ENCODE measurements around the gene PDE4D.
A peak's percentile ranks its signal among the peaks of the same experiment; 100 is the strongest.

Gene PDE4D

DNA sequence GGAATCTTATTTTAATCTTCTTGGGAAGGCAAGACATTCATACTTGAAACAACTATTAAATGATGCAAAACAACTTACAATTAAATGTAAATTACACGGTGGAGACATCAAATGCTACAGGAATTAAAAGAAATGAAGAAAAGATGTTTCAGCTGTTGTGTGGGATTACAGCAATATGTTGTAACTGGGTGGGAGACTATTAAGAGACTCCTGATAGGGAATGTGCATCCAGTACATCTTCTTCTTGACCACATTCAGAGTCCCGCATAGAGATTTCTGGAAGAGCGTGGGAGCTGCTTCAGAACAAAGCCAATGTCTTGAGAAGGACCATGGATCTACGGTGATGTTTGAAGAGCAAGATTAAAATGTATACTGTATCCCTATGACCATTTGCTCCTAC lies 199.1 kb downstream of the PDE4D start:
- Histone ChIP-seq H3K27me3 (no peaks in the 10 kb centered on the region), H3K36me3 (no peaks in the 10 kb centered on the region), H3K4me1 (no peaks in the 10 kb centered on the region), H3K4me3 (no peak overlapping the region), H3K9ac (no peak overlapping the region), H3K4me2 (no peak overlapping the region), H4K20me1 (no peaks in the 10 kb centered on the region), H3K9me3 (no peaks in the 10 kb centered on the region), H3K27ac (no peak overlapping the region)
- no peak for TF ChIP-seq Cebpa-rat (IDR thresholded peaks at IDR 0.05)

DNA sequence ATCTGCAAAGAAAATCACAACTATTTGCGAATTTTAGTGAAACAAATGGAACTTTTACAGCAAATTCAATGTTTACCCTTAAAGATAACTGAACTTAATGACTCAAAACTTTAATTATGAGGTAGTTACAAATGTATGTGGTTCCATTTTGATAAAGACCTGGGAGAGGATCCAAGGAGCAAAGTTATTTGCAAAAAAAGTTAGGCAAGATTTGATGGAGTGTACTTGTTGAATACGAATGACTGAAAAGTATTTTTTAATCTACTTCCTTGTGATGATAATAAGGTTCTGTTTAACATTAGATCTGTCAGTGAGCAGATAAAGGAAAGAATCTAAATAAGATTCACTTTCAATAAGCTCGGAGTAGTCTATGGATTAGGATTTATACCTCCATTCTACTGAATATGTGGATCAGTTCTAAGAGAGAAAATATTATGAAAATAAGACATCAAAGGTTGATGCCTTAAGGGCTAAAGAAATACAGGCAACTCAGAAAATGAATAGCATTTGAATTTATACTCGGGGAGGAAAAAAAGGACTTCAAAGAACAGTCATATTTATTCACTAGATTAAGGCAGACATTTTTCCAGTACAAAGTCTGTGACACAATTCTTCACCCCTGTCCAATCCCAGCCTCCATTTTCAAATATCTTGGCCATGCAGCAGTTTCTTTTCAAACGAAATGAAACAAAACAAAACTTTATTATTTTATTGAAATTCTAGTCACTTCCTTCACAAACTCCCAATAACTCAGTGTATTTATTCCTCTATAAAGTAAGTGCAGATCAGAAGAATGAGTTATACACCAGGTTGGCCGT lies 199.8 kb downstream of the PDE4D start:
- H3K27me3 ChIP-seq = no peaks in the 10 kb centered on the region
- no peak overlapping the region for H3K27ac ChIP-seq
- no peaks in the 10 kb centered on the region for H3K9me3 ChIP-seq
- no peak overlapping the region for H3K4me3 ChIP-seq
- no peak overlapping the region for H3K9ac ChIP-seq
- no peaks in the 10 kb centered on the region for H4K20me1 ChIP-seq
- H3K4me1 ChIP-seq = no peaks in the 10 kb centered on the region
- no peaks in the 10 kb centered on the region for H3K36me3 ChIP-seq
- no peak for TF ChIP-seq Cebpa-rat (IDR thresholded peaks at IDR 0.05)
- H3K4me2 ChIP-seq = no peak overlapping the region

DNA sequence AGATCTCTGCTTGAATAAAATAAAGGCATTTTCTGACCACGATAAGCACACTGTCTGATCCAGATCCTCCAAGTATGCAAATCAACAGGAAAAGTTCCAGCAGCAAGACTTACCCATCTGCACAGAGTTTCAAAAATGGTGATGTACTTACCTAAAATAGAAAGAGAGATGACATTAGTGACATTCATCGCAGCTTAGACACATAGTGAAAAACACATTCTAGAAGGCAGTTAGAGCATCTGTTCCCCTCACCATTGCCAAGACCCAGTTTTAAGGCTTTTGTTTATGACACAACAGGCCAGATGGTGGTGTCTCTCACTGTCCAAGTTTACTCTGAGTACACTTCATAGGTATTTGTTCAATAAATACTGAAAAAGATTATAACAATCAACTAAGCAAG lies 207.7 kb downstream of the PDE4D start:
- no peaks in the 10 kb centered on the region for H4K20me1 ChIP-seq
- no peak overlapping the region for H3K27ac ChIP-seq
- no peak overlapping the region for H3K4me3 ChIP-seq
- H3K4me2 ChIP-seq = peak overlapping the region; percentile 14; the same call in 1 of the 2 replicates
- H3K4me1 ChIP-seq = peaks cover 7% of the 10 kb centered on the region; the same call in 1 of the 2 replicates
- no peak overlapping the region for H3K9ac ChIP-seq
- H3K36me3 ChIP-seq = no peaks in the 10 kb centered on the region
- no peak for TF ChIP-seq Cebpa-rat (IDR thresholded peaks at IDR 0.05)
- H3K9me3 ChIP-seq = no peaks in the 10 kb centered on the region
- H3K27me3 ChIP-seq = no peaks in the 10 kb centered on the region

DNA sequence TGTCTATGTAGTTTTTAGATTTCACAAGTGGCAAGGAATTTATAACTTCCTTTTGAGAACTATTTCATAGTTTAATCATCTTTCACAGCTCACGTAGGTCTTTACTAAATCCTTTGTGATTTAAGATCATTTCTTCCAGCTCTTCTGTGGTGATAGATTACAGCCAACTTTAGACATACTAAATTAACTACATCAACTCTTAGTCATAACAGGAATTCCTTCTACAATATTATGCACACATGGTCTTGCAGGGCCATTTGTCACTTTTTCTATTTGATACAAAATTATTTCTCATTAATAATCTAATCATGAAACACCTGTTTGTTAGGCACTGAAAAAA lies 208.4 kb downstream of the PDE4D start:
- Histone ChIP-seq H3K27ac (no peak overlapping the region), H4K20me1 (no peaks in the 10 kb centered on the region), H3K9ac (no peak overlapping the region), H3K4me1 (peaks cover 7% of the 10 kb centered on the region; the same call in 1 of the 2 replicates), H3K27me3 (no peaks in the 10 kb centered on the region), H3K9me3 (no peaks in the 10 kb centered on the region), H3K4me2 (no peak overlapping the region), H3K4me3 (no peak overlapping the region), H3K36me3 (no peaks in the 10 kb centered on the region)
- TF ChIP-seq Cebpa-rat (IDR thresholded peaks at IDR 0.05) = no peak

DNA sequence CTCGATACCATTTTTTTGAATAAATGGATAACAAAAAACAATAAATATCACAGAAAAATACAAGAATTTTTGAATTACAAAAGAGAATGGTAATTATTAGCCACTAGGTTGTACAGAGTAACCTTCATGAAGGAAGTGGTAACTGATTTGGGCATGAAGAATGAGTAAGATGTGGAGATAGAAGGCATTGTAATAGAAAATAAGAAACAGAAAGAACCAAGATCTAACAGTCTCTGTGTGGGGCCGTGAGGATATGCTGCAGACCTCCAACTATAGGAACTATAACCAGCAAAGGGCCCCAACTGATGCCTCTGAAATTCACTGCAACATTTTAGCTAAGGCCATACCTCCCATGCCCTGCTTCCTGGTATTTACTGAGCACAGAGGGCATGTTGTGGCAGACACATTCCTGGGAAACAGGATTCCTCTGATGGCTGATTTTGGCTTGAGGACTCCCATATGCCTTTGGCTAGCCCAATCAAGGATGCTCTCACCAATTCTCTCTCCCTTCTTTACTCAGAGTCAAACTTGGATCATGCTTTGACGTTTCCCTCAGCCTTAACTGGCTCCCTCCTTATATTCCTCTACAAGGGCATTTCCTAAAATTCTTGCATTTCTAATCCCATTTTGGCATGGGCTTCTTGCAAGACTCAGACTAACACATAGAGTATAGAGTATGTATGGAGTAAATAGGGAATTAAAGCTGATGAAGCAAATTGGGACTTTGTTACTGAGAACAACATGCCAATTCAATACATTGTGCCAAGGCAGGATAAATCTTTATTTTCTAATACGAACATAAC lies 208.9 kb downstream of the PDE4D start:
- H3K27me3 ChIP-seq = no peaks in the 10 kb centered on the region
- H4K20me1 ChIP-seq = no peaks in the 10 kb centered on the region
- H3K36me3 ChIP-seq = no peaks in the 10 kb centered on the region
- H3K9me3 ChIP-seq = no peaks in the 10 kb centered on the region
- no peak overlapping the region for H3K4me2 ChIP-seq
- no peak overlapping the region for H3K27ac ChIP-seq
- no peak overlapping the region for H3K4me3 ChIP-seq
- TF ChIP-seq Cebpa-rat (IDR thresholded peaks at IDR 0.05) = no peak
- H3K9ac ChIP-seq = no peak overlapping the region
- peaks cover 7% of the 10 kb centered on the region; the same call in 1 of the 2 replicates for H3K4me1 ChIP-seq

DNA sequence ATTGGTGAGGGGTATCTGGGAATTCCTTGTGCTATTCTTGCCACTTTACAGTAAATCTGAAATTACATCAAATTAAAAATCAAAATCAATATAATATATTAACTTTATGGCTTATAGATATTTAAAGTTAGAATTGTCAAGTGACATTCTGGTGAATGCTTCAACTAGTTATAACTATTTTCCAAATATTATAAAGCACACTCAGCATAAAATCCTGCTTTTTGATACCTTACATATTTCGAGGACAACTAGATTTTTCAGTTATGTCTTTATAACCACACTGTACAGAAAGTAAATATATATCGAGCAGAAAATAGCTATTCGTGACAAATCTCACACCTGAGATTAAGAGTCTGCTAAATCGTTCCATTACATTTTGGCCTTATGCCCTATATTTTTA lies 210.2 kb downstream of the PDE4D start:
- no peak for TF ChIP-seq Cebpa-rat (IDR thresholded peaks at IDR 0.05)
- H4K20me1 ChIP-seq = no peaks in the 10 kb centered on the region
- H3K36me3 ChIP-seq = no peaks in the 10 kb centered on the region
- H3K27ac ChIP-seq = no peak overlapping the region
- peaks cover 7% of the 10 kb centered on the region; the same call in 1 of the 2 replicates for H3K4me1 ChIP-seq
- no peaks in the 10 kb centered on the region for H3K9me3 ChIP-seq
- H3K9ac ChIP-seq = no peak overlapping the region
- no peak overlapping the region for H3K4me3 ChIP-seq
- no peaks in the 10 kb centered on the region for H3K27me3 ChIP-seq
- H3K4me2 ChIP-seq = no peak overlapping the region

DNA sequence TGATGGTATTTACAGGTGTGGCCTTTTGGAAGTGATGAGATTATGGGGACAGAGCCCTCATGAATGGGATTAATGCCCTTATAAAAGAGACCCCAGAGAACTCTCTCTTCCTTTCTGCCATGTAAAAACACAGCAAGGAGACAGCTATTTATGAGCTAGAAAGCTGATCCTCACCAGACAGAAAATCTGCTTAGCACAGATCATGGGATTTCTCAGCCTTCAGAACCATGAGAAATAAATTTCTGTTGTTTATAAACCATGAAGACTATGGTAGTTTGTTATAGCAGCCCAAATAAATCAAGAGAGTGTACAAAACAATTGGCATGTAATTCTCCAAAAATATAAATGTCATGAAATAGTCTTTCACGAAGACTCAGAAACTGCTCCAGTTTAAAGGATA lies 211.0 kb downstream of the PDE4D start:
- no peaks in the 10 kb centered on the region for H3K36me3 ChIP-seq
- no peaks in the 10 kb centered on the region for H3K27me3 ChIP-seq
- H3K4me2 ChIP-seq = no peak overlapping the region
- H3K4me3 ChIP-seq = no peak overlapping the region
- no peak overlapping the region for H3K9ac ChIP-seq
- peaks cover 7% of the 10 kb centered on the region; the same call in 1 of the 2 replicates for H3K4me1 ChIP-seq
- H3K27ac ChIP-seq = no peak overlapping the region
- no peaks in the 10 kb centered on the region for H4K20me1 ChIP-seq
- TF ChIP-seq Cebpa-rat (IDR thresholded peaks at IDR 0.05) = no peak
- H3K9me3 ChIP-seq = no peaks in the 10 kb centered on the region

DNA sequence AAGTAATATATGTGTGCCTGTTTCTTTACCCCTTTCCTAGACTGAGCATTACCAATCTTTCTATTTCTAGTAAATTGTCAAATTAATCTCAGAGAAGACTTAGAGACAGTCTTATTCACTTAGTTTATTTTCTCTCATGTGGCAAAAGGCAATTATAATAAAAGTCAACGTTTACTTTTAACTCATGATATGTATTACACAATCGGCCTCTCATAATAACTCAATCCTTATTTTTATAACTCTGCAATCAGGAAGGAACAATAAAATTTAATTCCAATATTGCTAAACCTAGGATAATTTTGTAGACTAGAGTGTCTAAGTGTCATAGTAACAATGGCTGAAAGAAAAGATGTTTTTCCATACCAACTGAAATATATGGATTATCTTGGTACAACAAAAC lies 214.6 kb downstream of the PDE4D start:
- no peak for TF ChIP-seq Cebpa-rat (IDR thresholded peaks at IDR 0.05)
- no peak overlapping the region for H3K4me2 ChIP-seq

DNA sequence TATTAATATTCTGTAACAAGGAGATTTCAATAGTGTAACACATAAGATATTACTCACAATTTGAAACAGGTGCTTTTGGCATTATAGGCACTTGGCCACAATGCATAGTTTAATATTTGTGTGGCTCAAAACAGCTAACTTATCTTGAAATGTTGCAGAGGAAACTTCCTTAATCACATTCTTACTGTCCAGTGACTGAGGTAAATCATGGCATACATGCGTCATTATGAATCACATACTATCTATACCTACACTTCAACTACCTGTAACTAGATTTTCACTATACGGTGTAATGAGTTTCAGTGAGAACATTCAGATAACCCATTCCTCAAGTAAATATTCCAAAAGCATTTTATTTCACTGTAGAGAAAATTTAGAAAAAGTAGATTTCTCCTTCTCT lies 218.8 kb downstream of the PDE4D start:
- Histone ChIP-seq H3K9ac (no peak overlapping the region), H3K27ac (no peak overlapping the region), H3K4me1 (no peaks in the 10 kb centered on the region), H4K20me1 (no peaks in the 10 kb centered on the region), H3K9me3 (no peaks in the 10 kb centered on the region), H3K4me2 (no peak overlapping the region), H3K27me3 (no peaks in the 10 kb centered on the region), H3K36me3 (no peaks in the 10 kb centered on the region), H3K4me3 (no peak overlapping the region)
- TF ChIP-seq Cebpa-rat (IDR thresholded peaks at IDR 0.05) = no peak

More for the DNA sequence above, 214.6 kb downstream of the PDE4D start:
- Histone ChIP-seq H4K20me1 (no peaks in the 10 kb centered on the region), H3K4me1 (no peaks in the 10 kb centered on the region), H3K36me3 (no peaks in the 10 kb centered on the region), H3K27ac (no peak overlapping the region), H3K27me3 (no peaks in the 10 kb centered on the region), H3K9ac (no peak overlapping the region), H3K9me3 (no peaks in the 10 kb centered on the region), H3K4me3 (no peak overlapping the region)

DNA sequence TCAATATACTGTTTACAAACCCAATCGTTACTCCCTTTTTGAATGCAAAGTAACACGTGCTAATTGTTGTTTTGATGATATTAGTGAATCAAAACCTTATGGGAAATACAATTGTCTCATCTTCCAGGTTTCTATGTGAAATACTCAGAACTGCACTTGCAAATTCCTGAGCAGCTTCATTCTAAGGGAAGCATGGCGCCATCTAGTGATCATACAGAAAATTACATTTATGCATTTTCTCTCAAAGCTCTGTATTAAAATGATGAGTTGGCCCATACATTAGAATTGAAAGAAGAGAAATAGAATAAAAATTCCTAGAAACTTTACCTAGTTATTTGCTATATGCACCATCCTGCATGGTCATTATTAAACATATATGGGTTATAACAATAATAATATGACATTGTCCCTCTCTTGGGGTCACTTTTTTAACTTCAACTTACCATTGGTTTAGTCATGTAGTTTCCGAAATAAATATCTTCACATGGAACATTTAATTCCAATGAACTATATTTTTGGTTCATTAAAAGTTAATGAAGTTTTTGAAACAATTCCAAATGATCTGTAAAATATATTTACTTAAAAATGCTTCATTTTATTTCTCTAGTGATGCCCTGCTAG lies 220.0 kb downstream of the PDE4D start:
- Histone ChIP-seq H4K20me1 (no peaks in the 10 kb centered on the region), H3K9me3 (no peaks in the 10 kb centered on the region), H3K27ac (no peak overlapping the region), H3K4me1 (no peaks in the 10 kb centered on the region), H3K4me2 (no peak overlapping the region), H3K36me3 (no peaks in the 10 kb centered on the region), H3K9ac (no peak overlapping the region), H3K27me3 (no peaks in the 10 kb centered on the region), H3K4me3 (no peak overlapping the region)
- no peak for TF ChIP-seq Cebpa-rat (IDR thresholded peaks at IDR 0.05)
